Mucosa of descending colon (tissue), 3 donors: ENCODE measurements around the gene KIRREL3. TPM values are rescaled to one million over a fixed set of nuclear protein-coding genes. Genes with fewer than 3 reads are reported as not detected.

Experiments used
- ATAC-seq: fragments of 200-7000 bp; cut with Tn5 transposase; one replicate; pipeline ENCODE4 v1.9.1; 2020; ENCODE audit warnings: mild to moderate bottlenecking, moderate library complexity
- DNase-seq, 3 donors: peaks; one replicate each; pipeline ENCODE4 v3.0.0-alpha.2; 2020
- H3K36me3 ChIP-seq: fragments of 200-600 bp; one replicate; pipeline ENCODE4 v1.8.0; 2021; ENCODE audit warnings: low read depth, mild to moderate bottlenecking
- H3K4me1 ChIP-seq: fragments of 200-600 bp; one replicate; pipeline ENCODE4 v1.8.0; 2021; ENCODE audit warnings: low read depth, mild to moderate bottlenecking
- H3K4me3 ChIP-seq: fragments of 200-600 bp; one replicate; pipeline ENCODE4 v1.8.0; 2021; ENCODE audit warnings: mild to moderate bottlenecking
- H3K9me3 ChIP-seq: fragments of 200-600 bp; one replicate; pipeline ENCODE4 v1.8.0; 2021; ENCODE audit warnings: mild to moderate bottlenecking
- CTCF ChIP-seq: fragments of 200-600 bp; IDR thresholded peaks from one replicate; pipeline ENCODE4 v1.8.0; 2022; ENCODE audit warnings: antibody characterized with exemption, mild to moderate bottlenecking
- intact Hi-C, 2 donors: fragments of 100-400 bp; cut with DNase I in 1 of 2; cut with micrococcal nuclease in 1 of 2; formaldehyde crosslinking; loops; one replicate each; pipeline versions ENCODE4 v1.11.0 to v1.11.1; 2022; cut with DNase I, micrococcal nuclease
- total RNA-seq, 3 donors: library from RNA; stranded (reverse); fragmentation: NEBNext Ultra II Directional in 2 of 3; extraction: Animal tissue kit (Norgen Biotek cat#: 25700) in 2 of 3; gene quantifications; one replicate each; pipeline versions ENCODE4 v1.2.1 to v1.2.4, GENCODE V29; 2021 to 2023
- donor health status: DM: no; HTN: no; CAD: no; lungs with moderate emphysema.
- donor health status: DM: no; HTN: no; CAD: no.
- donor health status: DM: no; HTN: yes; CAD: no.

Gene KIRREL3
- total RNA-seq, 3 donors from 2014 or later = 0.23 to 2.4 (median 0.70) TPM

DNA sequence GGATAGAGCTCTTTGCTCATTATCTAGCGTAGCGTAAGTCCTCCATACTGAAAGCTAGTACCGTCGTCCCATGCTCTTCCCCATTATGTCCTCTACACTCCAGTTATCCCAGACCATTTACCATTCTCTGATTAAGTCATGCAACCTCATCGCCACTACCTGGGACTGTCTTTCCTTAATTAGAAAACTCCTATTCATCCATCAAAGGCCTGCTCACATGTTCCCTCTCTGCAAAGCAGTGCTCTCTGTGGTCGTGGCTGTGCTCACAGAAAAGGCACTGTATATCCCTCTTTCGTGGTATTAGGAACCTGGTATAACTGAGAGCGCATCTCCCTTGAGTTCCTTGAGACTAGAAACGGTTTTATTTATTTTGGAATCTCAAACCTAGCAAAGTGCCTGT is 253.3 kb downstream of the KIRREL3 start:
- no peak for ATAC-seq
- no peak overlapping the region for H3K4me3 ChIP-seq
- intact Hi-C loops = no loop called here
- no peak for DNase-seq
- TF ChIP-seq CTCF = no peak
- no peaks in the 10 kb centered on the region for H3K9me3 ChIP-seq
- no peaks in the 10 kb centered on the region for H3K36me3 ChIP-seq
- H3K4me1 ChIP-seq = no peaks in the 10 kb centered on the region

GRCh38 chr11:126746443-126746842 is 254.1 kb downstream of the KIRREL3 start:
- Histone ChIP-seq H3K4me3 (no peak overlapping the region), H3K36me3 (no peaks in the 10 kb centered on the region), H3K4me1 (no peaks in the 10 kb centered on the region), H3K9me3 (no peaks in the 10 kb centered on the region)
- no peak for ATAC-seq
- TF ChIP-seq CTCF = no peak
- intact Hi-C loops = no loop called here
- DNase-seq = no peak

- Histone ChIP-seq H3K4me3 (no peak overlapping the region), H3K36me3 (no peaks in the 10 kb centered on the region), H3K9me3 (no peaks in the 10 kb centered on the region), H3K4me1 (no peaks in the 10 kb centered on the region)
- intact Hi-C loops = no loop called here
- ATAC-seq = no peak
- TF ChIP-seq CTCF = no peak
- no peak for DNase-seq
Measured at GRCh38 chr11:126744699-126745098, 255.9 kb downstream of the KIRREL3 start.

GRCh38 chr11:126743628-126744027 is 256.9 kb downstream of the KIRREL3 start:
- intact Hi-C loops = no loop called here
- H3K4me1 ChIP-seq = no peaks in the 10 kb centered on the region
- H3K4me3 ChIP-seq = no peak overlapping the region
- H3K9me3 ChIP-seq = no peaks in the 10 kb centered on the region
- no peak for TF ChIP-seq CTCF
- no peaks in the 10 kb centered on the region for H3K36me3 ChIP-seq
- ATAC-seq = no peak
- no peak for DNase-seq

GRCh38 chr11:126742582-126742981 is 258.0 kb downstream of the KIRREL3 start:
- no peak for TF ChIP-seq CTCF
- H3K9me3 ChIP-seq = no peaks in the 10 kb centered on the region
- H3K36me3 ChIP-seq = no peaks in the 10 kb centered on the region
- intact Hi-C loops = no loop called here
- DNase-seq (no peak), ATAC-seq (no peak)
- no peaks in the 10 kb centered on the region for H3K4me1 ChIP-seq
- H3K4me3 ChIP-seq = no peak overlapping the region

- Histone ChIP-seq H3K36me3 (no peaks in the 10 kb centered on the region), H3K4me1 (no peaks in the 10 kb centered on the region), H3K4me3 (no peak overlapping the region), H3K9me3 (no peaks in the 10 kb centered on the region)
- DNase-seq (no peak), ATAC-seq (no peak)
- intact Hi-C loops = no loop called here
- TF ChIP-seq CTCF = no peak
Measured at GRCh38 chr11:126740846-126741245, 259.7 kb downstream of the KIRREL3 start.
